Mucosa of gallbladder (tissue), 1 donor: ENCODE data around the gene KLHL22. TPM values are rescaled to one million over a fixed set of nuclear protein-coding genes. Genes with fewer than 3 reads are reported as not detected.
A peak's percentile ranks its signal among the peaks of the same experiment; 100 is the strongest.
"Not testable (repeated sequence)": the region's sequence is repeated elsewhere in the genome, so short reads cannot be mapped to it uniquely, and the experiment has no call there.

Experiments used
- DNase-seq: peaks from one replicate; pipeline ENCODE4 v3.0.0-alpha.2; 2020; ENCODE audit warnings: low spot score
- total RNA-seq: library from RNA; stranded (reverse); gene quantifications from one replicate; pipeline ENCODE4 v1.2.1, GENCODE V29; 2021
- donor health status: DM: no; HTN: no; CAD: no.

The KLHL22 gene, protein sequence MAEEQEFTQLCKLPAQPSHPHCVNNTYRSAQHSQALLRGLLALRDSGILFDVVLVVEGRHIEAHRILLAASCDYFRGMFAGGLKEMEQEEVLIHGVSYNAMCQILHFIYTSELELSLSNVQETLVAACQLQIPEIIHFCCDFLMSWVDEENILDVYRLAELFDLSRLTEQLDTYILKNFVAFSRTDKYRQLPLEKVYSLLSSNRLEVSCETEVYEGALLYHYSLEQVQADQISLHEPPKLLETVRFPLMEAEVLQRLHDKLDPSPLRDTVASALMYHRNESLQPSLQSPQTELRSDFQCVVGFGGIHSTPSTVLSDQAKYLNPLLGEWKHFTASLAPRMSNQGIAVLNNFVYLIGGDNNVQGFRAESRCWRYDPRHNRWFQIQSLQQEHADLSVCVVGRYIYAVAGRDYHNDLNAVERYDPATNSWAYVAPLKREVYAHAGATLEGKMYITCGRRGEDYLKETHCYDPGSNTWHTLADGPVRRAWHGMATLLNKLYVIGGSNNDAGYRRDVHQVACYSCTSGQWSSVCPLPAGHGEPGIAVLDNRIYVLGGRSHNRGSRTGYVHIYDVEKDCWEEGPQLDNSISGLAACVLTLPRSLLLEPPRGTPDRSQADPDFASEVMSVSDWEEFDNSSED
- 26.6 TPM for total RNA-seq

DNA sequence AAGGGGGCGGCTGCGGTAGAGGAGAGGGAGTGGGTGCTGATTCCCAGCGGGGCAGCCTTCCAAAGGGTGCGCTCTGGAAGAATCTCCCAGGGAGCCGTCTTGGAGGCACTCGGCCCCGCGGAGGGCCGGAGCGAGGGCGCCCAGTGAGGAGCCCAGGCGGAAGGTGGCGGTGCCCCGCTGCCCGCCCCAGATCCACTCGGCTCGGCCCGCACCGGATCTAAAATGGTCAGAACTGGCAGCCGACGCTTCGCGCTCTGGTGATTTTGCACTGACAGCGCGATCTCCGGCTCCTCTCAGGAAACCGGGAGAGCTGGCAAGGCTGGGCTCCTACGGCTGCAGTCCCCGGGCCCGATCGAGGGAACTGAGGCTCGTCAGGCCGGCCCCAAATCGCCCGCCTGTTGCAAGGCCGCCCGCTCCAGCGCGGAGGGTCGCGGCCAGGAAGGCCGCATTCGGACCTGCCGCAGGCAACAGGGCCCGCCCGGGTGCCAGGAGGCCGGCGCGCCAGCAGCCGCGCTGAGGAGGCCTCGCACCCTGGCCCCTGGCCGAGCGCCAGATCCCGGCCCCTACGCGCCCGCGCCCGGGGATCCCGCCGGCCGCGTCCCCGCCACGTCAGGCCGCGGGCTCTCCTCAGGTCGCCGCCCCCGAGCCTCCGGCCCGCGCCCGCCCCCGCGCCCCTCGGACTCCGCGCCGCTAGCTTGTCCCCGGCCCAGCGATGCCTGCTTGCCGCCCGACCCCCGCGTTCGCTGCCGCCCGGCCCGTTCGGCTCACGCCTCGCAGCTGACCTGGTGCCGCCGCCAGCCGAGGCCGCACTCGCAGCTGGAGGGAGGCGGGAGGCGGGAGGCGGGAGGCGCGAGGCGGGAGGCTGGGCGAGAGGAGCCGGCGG is at the start of gene KLHL22:
KLHL22 (minus strand) TSS at position 818 of the 883 bp plus-strand sequence. CDS start 6,584 bp downstream, outside the sequence.
- peak; percentile 92 for DNase-seq

DNA sequence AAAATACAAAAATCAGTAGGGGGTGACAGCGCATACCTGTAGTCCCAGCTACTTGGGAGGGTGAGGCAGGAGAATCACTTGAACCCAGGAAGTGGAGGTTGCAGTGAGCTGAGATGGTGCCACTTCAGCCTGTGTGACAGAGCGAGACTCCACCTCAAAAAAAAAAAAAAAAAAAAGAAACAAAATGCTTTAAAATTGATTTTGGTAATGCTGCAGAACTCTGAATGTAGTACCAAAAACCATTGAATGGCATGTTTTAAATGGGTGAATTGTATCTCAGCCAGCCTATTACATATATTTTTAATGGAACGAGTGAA is 49.7 kb upstream of the KLHL22 start:
- not testable (repeated sequence) for DNase-seq

- no peak for DNase-seq
Observed at GRCh38 chr22:20542736-20543135, 47.1 kb upstream of the KLHL22 start.

GRCh38 chr22:20542055-20542454 is 46.5 kb upstream of the KLHL22 start:
- no peak for DNase-seq

DNA sequence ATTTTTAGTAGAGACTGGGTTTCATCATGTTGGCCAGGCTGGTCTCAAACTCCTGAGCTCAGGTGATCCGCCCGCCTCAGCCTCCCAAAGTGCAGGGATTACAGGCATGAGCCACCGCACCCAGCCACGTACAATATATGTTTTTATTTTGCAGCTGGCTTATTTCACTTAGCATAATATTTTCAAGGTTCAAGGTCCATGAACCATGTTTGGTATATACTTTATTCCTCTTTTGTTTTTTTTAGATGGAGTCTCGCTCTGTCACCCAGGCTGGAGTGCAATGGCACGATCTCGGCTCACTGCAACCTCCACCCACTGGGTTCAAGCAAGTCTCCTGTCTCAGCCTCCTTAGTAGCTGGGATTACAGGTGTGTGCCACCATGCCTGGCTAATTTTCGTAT is 43.3 kb upstream of the KLHL22 start:
- not testable (repeated sequence) for DNase-seq

GRCh38 chr22:20537983-20538382 is 42.4 kb upstream of the KLHL22 start:
- DNase-seq: no peak

- DNase-seq: no peak
Observed at GRCh38 chr22:20537325-20537756, 41.7 kb upstream of the KLHL22 start.

DNA sequence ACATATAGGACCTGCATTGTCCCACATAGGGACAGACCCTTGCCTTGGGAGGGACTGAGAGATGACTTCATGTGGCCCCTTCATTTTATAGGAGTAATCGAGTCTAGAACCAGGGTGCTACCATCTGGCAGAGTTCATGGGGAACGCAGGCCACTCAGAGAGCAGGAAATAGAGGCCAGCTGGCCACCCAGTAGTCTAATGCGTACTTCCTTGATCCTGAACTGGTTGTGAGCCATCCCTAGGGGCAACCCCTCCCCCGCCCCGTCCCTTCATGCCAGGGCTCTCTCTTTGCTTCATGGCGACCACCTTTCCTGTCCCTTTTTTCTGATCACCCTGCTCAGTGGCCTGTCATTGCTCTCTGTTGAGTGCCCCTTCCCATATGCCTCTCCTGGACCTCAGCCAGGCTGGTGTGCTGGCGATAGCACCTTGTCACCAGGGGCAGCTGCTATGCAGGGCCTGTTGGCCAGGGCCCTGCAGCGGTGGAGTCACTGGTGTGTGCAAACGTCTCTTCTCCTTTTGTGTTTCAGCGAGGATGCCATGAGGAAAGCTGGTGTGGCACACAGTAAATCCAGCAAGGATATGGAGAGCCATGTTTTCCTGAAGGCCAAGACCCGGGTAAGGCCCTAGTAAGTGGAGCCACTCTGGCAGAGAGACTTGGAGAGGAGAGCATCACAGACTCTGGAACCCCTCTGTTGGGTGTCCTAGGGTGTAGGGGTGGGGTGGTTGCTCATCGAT is 41.2 kb upstream of the KLHL22 start:
- no peak for DNase-seq

- DNase-seq: no peak
Observed at GRCh38 chr22:20533879-20534265, 38.3 kb upstream of the KLHL22 start.

DNA sequence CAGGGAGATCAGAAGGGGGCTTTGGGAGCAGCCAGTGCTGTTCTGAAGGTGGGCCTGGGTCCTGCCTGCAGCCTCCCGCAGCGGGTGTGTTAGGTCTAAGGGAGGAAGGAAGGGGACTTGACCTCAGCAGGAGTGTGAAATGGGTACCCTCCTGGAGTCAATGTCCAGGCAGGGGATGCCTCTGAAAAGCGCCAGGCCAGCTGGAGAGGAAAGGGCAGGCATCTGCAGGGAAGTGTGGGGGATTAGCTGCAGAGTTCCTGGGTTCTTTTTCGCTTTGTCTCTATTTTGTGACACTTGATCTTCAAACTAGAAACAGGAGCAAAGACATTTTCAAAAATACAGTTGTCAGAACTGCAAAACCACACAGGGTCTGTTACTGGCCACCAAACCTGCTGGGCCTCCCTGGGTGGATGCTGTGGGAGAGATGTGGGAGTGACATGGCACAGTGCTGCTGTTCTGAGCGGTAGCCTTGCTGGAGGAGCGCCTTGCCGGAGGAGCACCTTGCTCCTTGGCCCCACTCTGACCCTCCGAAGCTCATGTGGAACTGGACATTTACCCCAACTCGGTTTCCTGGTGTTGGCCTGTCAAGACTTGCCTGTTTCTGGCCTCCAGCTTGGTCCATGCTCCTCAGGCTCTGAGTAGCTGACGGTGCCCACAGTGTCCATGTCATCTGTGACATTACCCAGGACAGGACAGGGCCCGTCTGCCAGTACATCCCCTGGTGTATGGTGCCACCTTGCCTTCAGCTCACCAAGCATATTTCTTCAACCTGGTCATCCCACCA is 37.7 kb upstream of the KLHL22 start:
- DNase-seq: no peak

DNA sequence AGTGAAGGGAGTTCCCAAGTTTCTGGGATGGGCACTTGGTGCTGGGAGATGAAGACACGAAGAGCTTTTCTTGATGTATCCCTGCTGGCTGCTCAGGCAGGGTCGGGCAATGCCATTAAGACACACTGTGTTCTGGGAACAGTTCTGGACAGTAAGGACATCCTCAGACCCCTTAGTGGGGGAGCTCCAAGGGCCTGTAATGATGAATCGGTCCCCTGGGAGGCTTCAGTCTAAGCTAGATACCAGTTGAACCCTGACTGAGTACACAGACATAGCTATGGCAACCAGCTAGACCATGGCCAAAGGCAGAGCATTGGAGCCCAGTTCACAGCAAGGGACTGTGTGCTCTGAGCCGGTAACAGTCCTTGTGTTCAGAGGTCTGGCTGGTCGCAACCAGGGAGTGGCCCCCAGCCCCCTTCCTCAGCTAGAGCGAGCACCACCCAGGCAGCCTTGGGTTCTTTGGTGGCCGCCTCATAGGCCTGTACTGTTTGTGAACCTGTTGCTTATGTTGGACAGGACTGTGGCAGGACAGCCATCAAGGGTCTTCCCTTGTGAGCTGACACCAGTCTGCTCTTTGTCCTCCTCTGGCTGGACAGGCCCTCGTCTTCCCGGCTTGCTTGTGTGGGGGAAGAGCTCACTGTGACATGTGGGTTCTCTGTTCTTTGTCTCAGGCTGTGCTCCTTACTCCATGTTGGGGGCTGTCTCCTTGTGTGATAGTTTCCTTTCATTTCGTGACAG is 36.8 kb upstream of the KLHL22 start:
- DNase-seq: no peak

DNA sequence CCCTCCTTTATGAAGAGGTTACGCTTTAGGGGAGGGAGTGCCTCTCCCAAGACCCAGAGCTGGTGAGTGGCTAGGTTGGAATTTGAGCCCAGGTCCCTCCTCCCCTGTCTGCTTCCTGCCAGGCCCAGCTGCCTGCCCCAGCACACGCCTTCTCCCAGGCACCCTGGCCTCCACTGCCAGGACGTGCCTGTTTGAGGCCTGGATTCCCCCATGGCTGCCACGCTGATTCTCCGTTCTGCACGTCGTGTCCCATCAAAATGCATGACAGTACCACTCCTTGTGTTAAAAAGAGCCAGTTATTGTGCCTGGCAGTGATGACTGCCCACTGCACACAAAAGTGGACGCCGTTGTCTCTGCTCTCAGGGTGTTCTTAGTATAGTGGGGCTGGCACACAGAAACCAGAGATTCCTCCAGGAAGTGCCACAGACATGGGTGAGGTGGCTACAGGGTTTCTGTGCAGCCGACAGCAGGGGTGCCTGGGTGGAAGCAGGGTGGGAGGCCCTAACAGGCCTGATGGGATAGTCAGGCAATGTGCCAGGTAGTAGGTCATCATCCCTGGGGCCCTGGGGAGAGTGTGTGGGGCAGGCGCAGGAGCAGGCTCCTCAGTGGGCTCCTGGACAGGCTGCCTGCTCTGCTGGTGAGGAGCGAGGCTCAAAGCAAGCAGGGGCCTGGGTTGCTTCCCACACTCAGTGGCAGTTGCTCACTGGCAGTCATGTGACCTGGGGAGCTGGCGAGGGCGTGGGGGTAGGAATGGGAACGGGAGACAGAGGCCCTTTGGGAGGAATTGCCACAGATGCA is 36.0 kb upstream of the KLHL22 start:
- peak; percentile 60 for DNase-seq

GRCh38 chr22:20531154-20531403 is 35.5 kb upstream of the KLHL22 start:
- no peak for DNase-seq

DNA sequence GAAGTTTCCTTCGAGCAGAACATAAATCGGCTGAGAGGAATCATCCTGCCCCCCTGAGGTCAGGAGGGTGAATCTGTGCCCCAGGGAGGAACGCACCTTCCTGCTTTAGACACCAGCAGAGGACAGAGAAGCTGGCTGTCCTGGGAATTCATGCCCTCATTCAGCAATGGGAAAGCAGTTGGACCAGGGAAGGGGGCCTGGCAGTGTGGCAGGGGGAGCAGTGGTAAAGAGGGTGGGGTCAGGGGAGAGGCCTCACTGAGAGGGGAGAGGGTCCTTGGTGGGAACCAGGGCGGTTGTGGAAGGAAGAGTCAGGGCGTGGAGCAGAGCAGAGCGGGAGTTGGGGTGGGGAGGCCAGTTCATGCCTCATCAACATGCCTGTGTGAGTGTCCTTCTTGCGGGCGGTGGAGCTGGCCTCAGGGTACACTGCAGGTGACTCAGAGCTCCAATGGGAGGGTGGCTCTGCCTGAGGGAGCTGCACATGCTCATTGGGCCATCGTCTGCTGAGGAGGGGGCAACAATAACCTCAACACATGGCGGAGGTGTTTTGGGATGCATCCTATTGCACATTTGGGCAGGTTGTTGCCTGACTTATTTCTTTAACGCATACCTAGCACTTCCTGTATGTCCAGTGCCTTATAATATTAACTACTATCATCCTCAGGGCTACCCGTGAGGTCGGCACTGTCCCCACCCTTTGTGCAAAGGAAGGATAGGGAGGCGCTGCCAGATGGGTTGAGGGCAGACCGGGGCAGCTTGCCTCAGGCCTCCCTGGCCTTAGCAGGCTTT is 35.0 kb upstream of the KLHL22 start:
- DNase-seq: no peak

DNA sequence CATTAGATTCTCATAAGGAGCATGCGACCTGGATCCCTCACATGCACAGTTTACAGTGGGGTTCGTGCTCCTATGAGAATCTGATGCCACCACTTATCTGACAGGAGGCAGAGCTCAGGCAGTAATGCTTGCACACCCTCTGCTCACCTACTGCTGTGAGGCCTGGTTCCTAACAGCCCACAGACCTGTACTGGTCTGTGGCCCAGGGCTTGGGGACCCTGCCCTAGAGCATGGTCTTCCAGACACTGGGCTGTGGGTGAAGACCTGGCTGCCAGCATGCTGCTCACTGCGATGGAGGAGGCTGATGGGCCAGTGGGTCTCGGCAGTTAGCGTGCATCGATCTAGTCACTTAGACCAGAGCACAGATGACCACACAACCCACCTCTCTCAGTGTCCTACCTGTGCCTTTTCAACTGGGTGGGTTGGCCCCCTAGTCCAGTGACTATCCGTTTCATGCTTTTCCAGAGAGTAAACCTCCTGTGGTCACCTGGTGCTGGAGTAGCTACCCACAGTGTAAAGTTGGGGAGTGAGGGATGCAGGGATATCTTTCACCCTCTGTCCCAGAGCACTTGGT is 32.9 kb upstream of the KLHL22 start:
- DNase-seq: no peak

GRCh38 chr22:20526628-20527355 is 31.2 kb upstream of the KLHL22 start:
- DNase-seq: no peak

DNA sequence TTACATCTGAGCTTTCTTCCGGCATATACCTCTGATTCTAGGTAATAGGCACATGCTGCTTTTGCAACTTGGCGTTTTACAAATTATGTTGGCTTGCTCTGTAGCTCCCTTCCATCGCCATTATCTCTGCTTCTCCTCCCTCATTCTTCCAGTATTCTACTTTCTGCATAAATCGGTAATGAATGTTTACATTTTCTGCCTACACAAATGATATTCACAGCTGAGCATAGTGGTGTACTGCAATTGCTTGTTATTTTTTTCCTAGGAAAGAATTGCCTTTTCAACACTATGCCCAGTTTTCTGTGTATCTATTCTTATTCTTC is 30.7 kb upstream of the KLHL22 start:
- DNase-seq: no peak

GRCh38 chr22:20525048-20525447 is 29.5 kb upstream of the KLHL22 start:
- no peak for DNase-seq
